IPS-18a (cell line): ENCODE results near the gene COL24A1.
"Not testable (repeated sequence)": the region's sequence is repeated elsewhere in the genome, so short reads cannot be mapped to it uniquely, and the experiment has no call there.

Experiments used
- H3K27ac ChIP-seq: one replicate; pipeline ENCODE4 v1.5.1; 2013; ENCODE audit warnings: low read length
- H3K27me3 ChIP-seq: one replicate; pipeline ENCODE4 v1.6.1; 2013; ENCODE audit warnings: mild to moderate bottlenecking, low read length; ENCODE audit not compliant: control insufficient read depth, insufficient read depth
- H3K36me3 ChIP-seq: one replicate; pipeline ENCODE4 v1.6.1; 2013; ENCODE audit warnings: low read depth, low read length; ENCODE audit not compliant: control insufficient read depth
- H3K4me1 ChIP-seq: one replicate; pipeline ENCODE4 v1.6.1; 2013; ENCODE audit warnings: low read depth, low read length; ENCODE audit not compliant: control insufficient read depth
- H3K4me3 ChIP-seq: one replicate; pipeline ENCODE4 v1.5.1; 2013; ENCODE audit warnings: low read length
- H3K9ac ChIP-seq: one replicate; pipeline ENCODE4 v1.6.1; 2013; ENCODE audit warnings: mild to moderate bottlenecking, low read length, moderate library complexity
- H3K9me3 ChIP-seq: one replicate; pipeline ENCODE4 v1.6.1; 2013; ENCODE audit warnings: low read depth, low read length; ENCODE audit not compliant: control insufficient read depth

The COL24A1 gene

GRCh38 chr1:85865213-85865612 is 291.4 kb downstream of the COL24A1 start:
- Histone ChIP-seq H3K9ac (no peak overlapping the region), H3K27ac (no peak overlapping the region), H3K4me3 (no peak overlapping the region), H3K27me3 (no peaks in the 10 kb centered on the region), H3K9me3 (no peaks in the 10 kb centered on the region), H3K36me3 (no peaks in the 10 kb centered on the region), H3K4me1 (no peaks in the 10 kb centered on the region)

DNA sequence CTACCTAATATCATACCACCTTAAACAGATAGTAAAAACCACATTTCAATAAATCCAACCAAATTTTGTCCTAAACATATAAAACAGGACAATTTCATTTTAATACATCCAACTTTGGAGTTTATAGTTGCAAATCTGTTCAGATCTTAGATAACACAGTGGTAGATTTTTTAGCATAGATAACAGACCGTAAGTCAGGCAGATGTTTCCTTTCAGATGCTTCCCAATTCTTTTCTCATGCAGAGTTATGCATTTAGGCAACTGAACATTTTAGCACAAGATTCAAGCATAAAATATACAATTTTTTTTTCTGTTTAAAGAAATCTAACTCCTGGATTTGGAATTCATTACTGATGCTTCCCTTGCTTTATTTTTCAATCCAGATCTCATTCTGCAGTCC is 291.8 kb downstream of the COL24A1 start:
- no peak overlapping the region for H3K9ac ChIP-seq
- no peaks in the 10 kb centered on the region for H3K27me3 ChIP-seq
- no peak overlapping the region for H3K27ac ChIP-seq
- no peaks in the 10 kb centered on the region for H3K4me1 ChIP-seq
- no peaks in the 10 kb centered on the region for H3K36me3 ChIP-seq
- H3K9me3 ChIP-seq: no peaks in the 10 kb centered on the region
- no peak overlapping the region for H3K4me3 ChIP-seq

GRCh38 chr1:85863639-85864038 is 292.9 kb downstream of the COL24A1 start:
- H3K4me3 ChIP-seq, H3K27ac ChIP-seq, H3K36me3 ChIP-seq, H3K9me3 ChIP-seq, H3K4me1 ChIP-seq, H3K9ac ChIP-seq, H3K27me3 ChIP-seq: not testable (repeated sequence)

DNA sequence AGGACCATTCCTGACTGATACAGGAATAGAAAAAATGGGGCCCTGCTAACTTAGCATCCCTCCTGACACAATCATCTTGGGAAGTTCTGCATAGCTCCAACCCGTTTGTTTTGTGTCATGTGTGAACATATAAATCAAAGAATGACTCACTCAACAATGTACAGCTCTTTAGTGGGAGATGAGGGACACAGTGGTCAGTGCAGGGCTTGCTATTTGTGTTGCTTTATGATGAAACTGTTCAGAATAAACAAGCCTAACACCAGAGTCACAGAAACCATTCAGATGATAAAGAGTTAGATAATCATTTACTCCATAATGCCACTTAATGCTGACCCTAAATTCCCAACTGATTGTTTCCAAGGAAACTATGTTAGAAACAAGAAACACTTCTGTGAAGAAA is 294.1 kb downstream of the COL24A1 start:
- H3K36me3 ChIP-seq: no peaks in the 10 kb centered on the region
- H3K27me3 ChIP-seq: no peaks in the 10 kb centered on the region
- no peak overlapping the region for H3K27ac ChIP-seq
- no peaks in the 10 kb centered on the region for H3K9me3 ChIP-seq
- no peak overlapping the region for H3K9ac ChIP-seq
- H3K4me3 ChIP-seq: no peak overlapping the region
- H3K4me1 ChIP-seq: no peaks in the 10 kb centered on the region

DNA sequence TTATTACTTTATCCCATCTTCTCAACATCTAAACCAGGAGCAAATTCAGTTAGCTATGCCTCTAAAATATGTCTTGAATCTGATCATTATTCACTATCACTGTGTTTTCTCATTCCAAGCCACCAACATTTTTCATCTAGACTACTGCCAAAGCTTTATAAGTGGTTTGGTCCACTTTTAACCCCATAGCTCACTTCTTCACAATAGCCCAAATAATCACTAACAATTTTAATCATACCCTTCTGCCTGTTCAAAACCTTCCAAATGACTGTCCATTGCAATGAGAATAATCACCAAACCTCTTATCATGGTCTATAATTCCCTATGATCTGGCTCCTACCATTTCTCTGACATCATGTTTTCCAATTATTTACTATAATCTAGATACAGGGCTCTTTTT is 298.6 kb downstream of the COL24A1 start:
- Histone ChIP-seq H3K9me3 (no peaks in the 10 kb centered on the region), H3K36me3 (no peaks in the 10 kb centered on the region), H3K4me3 (no peak overlapping the region), H3K27ac (no peak overlapping the region), H3K27me3 (no peaks in the 10 kb centered on the region), H3K9ac (no peak overlapping the region), H3K4me1 (no peaks in the 10 kb centered on the region)

DNA sequence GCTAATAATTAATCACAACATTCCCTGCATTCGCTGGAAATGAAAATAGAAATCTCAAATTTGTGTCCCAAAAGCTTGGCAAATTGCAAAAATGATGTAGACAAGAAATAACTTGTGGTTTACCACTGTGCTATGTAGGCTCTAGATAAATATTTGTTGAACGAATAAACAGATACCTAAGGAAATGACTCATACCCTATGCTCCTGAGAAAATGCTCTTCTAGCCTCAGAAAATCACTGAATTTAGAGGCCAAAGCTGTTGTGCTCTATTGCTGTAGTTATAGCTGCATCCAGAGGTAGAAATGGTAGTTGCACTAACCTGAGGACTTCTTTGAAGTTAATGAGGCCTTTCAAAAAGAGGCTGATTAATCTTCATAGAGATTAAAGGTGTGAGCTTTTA is 306.3 kb downstream of the COL24A1 start:
- Histone ChIP-seq H3K4me1 (no peaks in the 10 kb centered on the region), H3K27me3 (no peaks in the 10 kb centered on the region), H3K9ac (no peak overlapping the region), H3K4me3 (no peak overlapping the region), H3K27ac (no peak overlapping the region), H3K36me3 (no peaks in the 10 kb centered on the region), H3K9me3 (no peaks in the 10 kb centered on the region)

DNA sequence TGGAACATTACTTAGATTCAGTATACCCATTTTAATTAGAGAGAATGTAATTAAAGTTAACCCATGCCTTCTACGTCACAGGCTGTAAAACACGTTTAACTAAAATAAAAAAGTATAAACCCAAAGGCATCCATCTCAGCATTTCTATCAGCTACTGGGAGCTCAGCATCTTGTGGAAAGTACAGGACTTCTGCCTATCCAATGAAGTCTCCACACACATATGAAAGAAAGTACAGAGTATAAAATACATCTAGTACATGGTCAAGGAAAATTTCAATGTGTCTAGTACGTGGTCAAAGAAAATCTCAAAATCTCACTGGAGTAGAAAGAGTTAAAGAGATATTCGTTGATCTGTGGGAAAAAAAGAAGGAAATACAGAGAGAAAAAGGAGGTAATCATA is 306.9 kb downstream of the COL24A1 start:
- Histone ChIP-seq H3K27ac (no peak overlapping the region), H3K9me3 (no peaks in the 10 kb centered on the region), H3K4me3 (no peak overlapping the region), H3K9ac (no peak overlapping the region), H3K27me3 (no peaks in the 10 kb centered on the region), H3K4me1 (no peaks in the 10 kb centered on the region), H3K36me3 (no peaks in the 10 kb centered on the region)

GRCh38 chr1:85847356-85847755 is 309.2 kb downstream of the COL24A1 start:
- H3K27me3 ChIP-seq: no peaks in the 10 kb centered on the region
- H3K4me3 ChIP-seq: no peak overlapping the region
- H3K9me3 ChIP-seq: no peaks in the 10 kb centered on the region
- no peak overlapping the region for H3K27ac ChIP-seq
- H3K4me1 ChIP-seq: no peaks in the 10 kb centered on the region
- no peaks in the 10 kb centered on the region for H3K36me3 ChIP-seq
- no peak overlapping the region for H3K9ac ChIP-seq

- H3K27ac ChIP-seq: no peak overlapping the region
- no peaks in the 10 kb centered on the region for H3K9me3 ChIP-seq
- H3K9ac ChIP-seq: no peak overlapping the region
- H3K4me3 ChIP-seq: no peak overlapping the region
- H3K27me3 ChIP-seq: no peaks in the 10 kb centered on the region
- no peaks in the 10 kb centered on the region for H3K4me1 ChIP-seq
- no peaks in the 10 kb centered on the region for H3K36me3 ChIP-seq
Measured at GRCh38 chr1:85846706-85847105, 309.9 kb downstream of the COL24A1 start.

- H3K9ac ChIP-seq: no peak overlapping the region
- H3K27me3 ChIP-seq: no peaks in the 10 kb centered on the region
- H3K27ac ChIP-seq: no peak overlapping the region
- H3K9me3 ChIP-seq: no peaks in the 10 kb centered on the region
- no peak overlapping the region for H3K4me3 ChIP-seq
- H3K36me3 ChIP-seq: no peaks in the 10 kb centered on the region
- H3K4me1 ChIP-seq: no peaks in the 10 kb centered on the region
Measured at GRCh38 chr1:85839459-85839858, 317.1 kb downstream of the COL24A1 start.

DNA sequence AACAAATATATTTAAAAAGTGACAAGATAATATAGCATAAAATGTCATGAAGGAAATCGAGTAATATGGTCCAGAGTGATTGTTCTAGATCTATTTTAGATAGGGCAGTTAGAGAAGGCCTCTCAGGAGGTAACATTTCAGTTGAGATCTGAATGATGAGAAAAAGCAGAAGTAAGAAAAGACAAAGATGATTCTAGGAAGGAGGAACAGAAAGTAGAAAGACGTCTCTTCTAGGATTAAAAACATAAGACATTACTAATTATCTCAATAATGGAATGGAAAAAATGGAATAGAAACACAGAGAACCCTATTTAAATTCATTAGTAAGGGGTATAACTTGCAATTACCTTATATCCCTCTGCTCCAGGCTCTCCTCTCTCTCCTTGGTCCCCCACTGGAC is 318.3 kb downstream of the COL24A1 start:
- Histone ChIP-seq H3K4me3 (no peak overlapping the region), H3K9me3 (no peaks in the 10 kb centered on the region), H3K27me3 (no peaks in the 10 kb centered on the region), H3K9ac (no peak overlapping the region), H3K36me3 (no peaks in the 10 kb centered on the region), H3K27ac (no peak overlapping the region), H3K4me1 (no peaks in the 10 kb centered on the region)

DNA sequence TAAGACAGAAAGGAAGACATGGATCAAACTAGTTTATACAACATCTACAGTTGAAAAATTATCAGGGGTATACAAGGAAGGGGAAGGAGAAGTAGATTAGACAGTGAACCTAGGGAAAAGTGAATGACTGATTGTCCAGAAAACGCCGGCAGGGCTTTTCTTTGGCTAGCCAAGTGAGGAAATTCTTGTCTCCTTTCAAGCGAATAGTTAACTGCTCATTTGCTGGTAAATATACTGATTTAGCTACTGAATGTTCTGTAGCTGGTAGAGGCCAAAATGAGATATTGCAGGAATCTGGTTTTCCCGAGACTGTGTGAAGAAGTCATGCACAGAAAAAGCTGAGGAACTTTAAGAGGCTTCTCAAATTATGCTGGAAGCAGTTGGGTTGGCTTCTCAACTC is 319.8 kb downstream of the COL24A1 start:
- H3K27ac ChIP-seq: no peak overlapping the region
- no peaks in the 10 kb centered on the region for H3K4me1 ChIP-seq
- no peak overlapping the region for H3K9ac ChIP-seq
- no peak overlapping the region for H3K4me3 ChIP-seq
- no peaks in the 10 kb centered on the region for H3K9me3 ChIP-seq
- no peaks in the 10 kb centered on the region for H3K27me3 ChIP-seq
- H3K36me3 ChIP-seq: no peaks in the 10 kb centered on the region

DNA sequence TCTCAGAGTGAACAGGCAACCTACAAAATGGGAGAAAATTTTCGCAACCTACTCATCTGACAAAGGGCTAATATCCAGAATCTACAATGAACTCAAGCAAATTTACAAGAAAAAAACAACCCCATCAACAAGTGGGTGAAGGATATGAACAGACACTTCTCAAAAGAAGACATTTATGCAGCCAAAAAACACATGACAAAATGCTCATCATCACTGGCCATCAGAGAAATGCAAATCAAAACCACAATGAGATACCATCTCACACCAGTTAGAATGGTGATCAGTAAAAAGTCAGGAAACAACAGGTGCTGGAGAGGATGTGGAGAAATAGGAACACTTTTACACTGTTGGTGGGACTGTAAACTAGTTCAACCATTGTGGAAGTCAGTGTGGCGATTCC is 323.4 kb downstream of the COL24A1 start:
- H3K9ac ChIP-seq, H3K27ac ChIP-seq, H3K4me1 ChIP-seq, H3K9me3 ChIP-seq, H3K27me3 ChIP-seq, H3K4me3 ChIP-seq, H3K36me3 ChIP-seq: not testable (repeated sequence)
